ENCODE data around the gene HSBP1.
A peak's percentile ranks its signal among the peaks of the same experiment; 100 is the strongest.

The HSBP1 gene

GRCh38 chr16:83793179-83793578 is 14.6 kb upstream of the HSBP1 start:
- H3K4me3 ChIP-seq (ENCODE audit: severe bottlenecking): no peak overlapping the region
- no peaks in the 10 kb centered on the region for H3K36me3 ChIP-seq (ENCODE audit: low read depth)
- no peak overlapping the region for H3K27ac ChIP-seq (ENCODE audit: poor library complexity, severe bottlenecking)
- H3K4me1 ChIP-seq (ENCODE audit: insufficient read depth, poor library complexity, severe bottlenecking): no peaks in the 10 kb centered on the region
- no peaks in the 10 kb centered on the region for H3K27me3 ChIP-seq (ENCODE audit: insufficient read depth, poor library complexity, severe bottlenecking)
- TF ChIP-seq CTCF (IDR thresholded peaks at IDR 0.05; ENCODE audit: poor library complexity, severe bottlenecking): no peak
- no peaks in the 10 kb centered on the region for H3K9me3 ChIP-seq (ENCODE audit: severe bottlenecking)
- ATAC-seq (ENCODE audit: low read depth) (peak; percentile 48; the same call in 1 of the 3 replicates), DNase-seq (ENCODE audit: low spot score) (no peak)

DNA sequence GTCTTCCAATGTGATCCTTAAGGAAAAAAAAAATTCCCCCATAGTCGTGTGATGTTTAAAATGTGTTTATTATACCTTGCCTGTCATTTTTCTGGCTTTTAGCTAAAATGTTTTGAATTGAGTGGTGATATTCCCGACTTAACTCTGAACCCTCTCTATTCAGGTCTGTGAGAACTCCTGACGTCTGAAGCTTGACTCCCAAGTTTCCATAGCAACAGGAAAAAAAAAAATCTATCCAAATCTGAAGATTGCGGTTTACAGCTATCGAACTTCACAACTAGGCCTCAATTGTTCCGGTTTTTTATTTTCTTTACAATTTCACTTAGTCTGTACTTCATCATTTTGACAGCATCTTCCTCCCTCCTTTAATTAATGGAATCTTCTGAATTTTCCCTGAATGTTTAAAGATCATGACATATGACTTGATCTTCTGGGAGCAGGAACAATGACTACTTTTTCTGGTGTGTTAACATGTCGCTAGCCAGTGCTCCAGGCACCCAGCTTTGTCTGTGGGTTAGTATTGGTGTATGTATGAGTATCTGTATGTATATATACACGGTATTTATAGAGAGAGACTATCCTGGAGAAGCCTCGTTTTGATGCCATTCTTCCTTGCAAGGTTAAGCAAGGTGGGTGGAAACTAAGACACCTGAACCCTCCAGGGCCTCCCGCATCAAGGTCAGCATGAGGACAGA is 12.8 kb upstream of the HSBP1 start:
- DNase-seq (ENCODE audit: low spot score) (no peak), ATAC-seq (ENCODE audit: low read depth) (no peak)
- Histone ChIP-seq H3K4me1 (ENCODE audit: insufficient read depth, poor library complexity, severe bottlenecking) (no peaks in the 10 kb centered on the region), H3K36me3 (ENCODE audit: low read depth) (no peaks in the 10 kb centered on the region), H3K4me3 (ENCODE audit: severe bottlenecking) (no peak overlapping the region), H3K9me3 (ENCODE audit: severe bottlenecking) (no peaks in the 10 kb centered on the region), H3K27ac (ENCODE audit: poor library complexity, severe bottlenecking) (no peak overlapping the region), H3K27me3 (ENCODE audit: insufficient read depth, poor library complexity, severe bottlenecking) (no peaks in the 10 kb centered on the region)
- TF ChIP-seq CTCF (IDR thresholded peaks at IDR 0.05; ENCODE audit: poor library complexity, severe bottlenecking): no peak

- DNase-seq (ENCODE audit: low spot score): no peak
- no peak for TF ChIP-seq CTCF (IDR thresholded peaks at IDR 0.05; ENCODE audit: poor library complexity, severe bottlenecking)
- Histone ChIP-seq H3K9me3 (ENCODE audit: severe bottlenecking) (no peaks in the 10 kb centered on the region), H3K4me3 (ENCODE audit: severe bottlenecking) (no peak overlapping the region), H3K27me3 (ENCODE audit: insufficient read depth, poor library complexity, severe bottlenecking) (no peaks in the 10 kb centered on the region), H3K27ac (ENCODE audit: poor library complexity, severe bottlenecking) (no peak overlapping the region), H3K36me3 (ENCODE audit: low read depth) (no peaks in the 10 kb centered on the region), H3K4me1 (ENCODE audit: insufficient read depth, poor library complexity, severe bottlenecking) (peaks cover 4% of the 10 kb centered on the region)
- no peak for ATAC-seq (ENCODE audit: low read depth)
These were observed 10.8 kb upstream of the HSBP1 start for GRCh38 chr16:83797013-83797412.

GRCh38 chr16:83799336-83799735 is 8.4 kb upstream of the HSBP1 start:
- no peak for TF ChIP-seq CTCF (IDR thresholded peaks at IDR 0.05; ENCODE audit: poor library complexity, severe bottlenecking)
- H3K27me3 ChIP-seq (ENCODE audit: insufficient read depth, poor library complexity, severe bottlenecking): no peaks in the 10 kb centered on the region
- no peak overlapping the region for H3K4me3 ChIP-seq (ENCODE audit: severe bottlenecking)
- no peak for ATAC-seq (ENCODE audit: low read depth)
- H3K36me3 ChIP-seq (ENCODE audit: low read depth): no peaks in the 10 kb centered on the region
- peaks cover 4% of the 10 kb centered on the region for H3K4me1 ChIP-seq (ENCODE audit: insufficient read depth, poor library complexity, severe bottlenecking)
- DNase-seq (ENCODE audit: low spot score): no peak
- no peak overlapping the region for H3K27ac ChIP-seq (ENCODE audit: poor library complexity, severe bottlenecking)
- no peaks in the 10 kb centered on the region for H3K9me3 ChIP-seq (ENCODE audit: severe bottlenecking)

- no peaks in the 10 kb centered on the region for H3K9me3 ChIP-seq (ENCODE audit: severe bottlenecking)
- no peaks in the 10 kb centered on the region for H3K27me3 ChIP-seq (ENCODE audit: insufficient read depth, poor library complexity, severe bottlenecking)
- H3K27ac ChIP-seq (ENCODE audit: poor library complexity, severe bottlenecking): no peak overlapping the region
- no peak for TF ChIP-seq CTCF (IDR thresholded peaks at IDR 0.05; ENCODE audit: poor library complexity, severe bottlenecking)
- DNase-seq (ENCODE audit: low spot score) (no peak), ATAC-seq (ENCODE audit: low read depth) (peak; percentile 74)
- H3K4me1 ChIP-seq (ENCODE audit: insufficient read depth, poor library complexity, severe bottlenecking): peaks cover 4% of the 10 kb centered on the region
- H3K36me3 ChIP-seq (ENCODE audit: low read depth): no peaks in the 10 kb centered on the region
- peak overlapping the region; percentile 2 for H3K4me3 ChIP-seq (ENCODE audit: severe bottlenecking)
These were observed 5.6 kb upstream of the HSBP1 start for GRCh38 chr16:83802135-83802534.
